Aorta (tissue), 5 donors: ENCODE data around the gene KIF4B. TPM values are rescaled to one million over a fixed set of nuclear protein-coding genes. Genes with fewer than 3 reads are reported as not detected.
"Not testable (repeated sequence)": the region's sequence is repeated elsewhere in the genome, so short reads cannot be mapped to it uniquely, and the experiment has no call there.

Source experiments
- ATAC-seq: fragments of 200-7000 bp; cut with Tn5 transposase; one replicate; pipeline ENCODE4 v1.9.1; 2022; ENCODE audit warnings: moderate library complexity; ENCODE audit not compliant: low FRiP score
- DNase-seq, 2 donors: peaks; one replicate each; pipeline ENCODE4 v3.0.0-alpha.2; 2020
- H3K27ac ChIP-seq, 2 donors: one replicate each; pipeline ENCODE4 v1.5.1; 2013; ENCODE audit warnings: low read length in 2 of 2, mild to moderate bottlenecking in 2 of 2, moderate library complexity in 2 of 2, control low read depth in 1 of 2, inconsistent platforms in 1 of 2, low read depth in 1 of 2
- H3K27me3 ChIP-seq, 2 donors: one replicate each; pipeline ENCODE4 v1.6.1; 2013; ENCODE audit warnings: control low read depth in 1 of 2, low read length in 1 of 2, mild to moderate bottlenecking in 1 of 2, moderate library complexity in 1 of 2; ENCODE audit not compliant: insufficient read depth in 2 of 2, control insufficient read depth in 1 of 2
- H3K36me3 ChIP-seq, 2 donors: one replicate each; pipeline ENCODE4 v1.6.1; 2013; ENCODE audit warnings: control low read depth in 1 of 2, low read length in 1 of 2, mild to moderate bottlenecking in 1 of 2; ENCODE audit not compliant: insufficient read depth in 2 of 2, control insufficient read depth in 1 of 2
- H3K4me1 ChIP-seq, 2 donors: one replicate each; pipeline ENCODE4 v1.6.1; 2013; ENCODE audit warnings: low read length in 2 of 2, control low read depth in 1 of 2, mild to moderate bottlenecking in 1 of 2, moderate library complexity in 1 of 2; ENCODE audit not compliant: insufficient read depth in 2 of 2, control insufficient read depth in 1 of 2
- H3K4me3 ChIP-seq, 2 donors: one replicate each; pipeline ENCODE4 v1.5.1; 2013; ENCODE audit warnings: low read length in 2 of 2, control low read depth in 1 of 2, mild to moderate bottlenecking in 1 of 2
- H3K9me3 ChIP-seq: one replicate; pipeline ENCODE4 v1.6.1; 2013; ENCODE audit warnings: mild to moderate bottlenecking, low read length; ENCODE audit not compliant: control insufficient read depth
- WGBS, 2 donors: extraction: QIAGEN DNeasy Blood & Tissue Kit; methylation state at CpG; one replicate each; pipeline ENCODE4 v1.1.7; 2013; 5-methylcytosine and 5-hydroxymethylcytosine counted together
- intact Hi-C, 2 donors: fragments of 100-400 bp; cut with DNase I; formaldehyde crosslinking; loops; one replicate each; pipeline versions ENCODE4 v1.14.2 to v1.15.0; 2022
- polyA plus RNA-seq, 2 donors: library from polyadenylated mRNA; stranded (reverse); fragments of 200-250 nt; gene quantifications; one replicate each; pipeline ENCODE4 v1.2.3, GENCODE V29; 2013
- total RNA-seq, 2 donors: library from RNA; stranded (reverse); fragmentation: NEBNext Ultra II Directional; extraction: Animal tissue kit (Norgen Biotek cat#: 25700); gene quantifications; one replicate each; pipeline ENCODE4 v1.2.1, GENCODE V29; 2021
- donor health status: healthy with polysubstance abuse.
- donor health status: Bipolar disorder and iron deficiency.
- donor health status: DM: no; HTN: no; CAD: no.
- donor health status: DM: no; HTN: no; CAD: no.
- donor health status: DM: yes; HTN: yes; CAD: no.

The KIF4B gene
- total and polyA plus RNA-seq, 4 donors: 0.06 to 0.09 TPM; not detected in 2

GRCh38 chr5:155035087-155035486 is 21.5 kb downstream of the KIF4B start:
- H3K36me3 ChIP-seq, H3K4me3 ChIP-seq, intact Hi-C loops, ATAC-seq, DNase-seq, H3K9me3 ChIP-seq, H3K4me1 ChIP-seq, H3K27ac ChIP-seq, H3K27me3 ChIP-seq: not testable (repeated sequence)
- 43 to 50% methylated on average over 2 of the region's 2 CpGs for WGBS, 2 donors

- no peak for ATAC-seq
Observed at GRCh38 chr5:155040984-155041653, 27.6 kb downstream of the KIF4B start.

GRCh38 chr5:155044591-155044990 is 31.0 kb downstream of the KIF4B start:
- intact Hi-C loops: no loop called here
- Histone ChIP-seq H3K9me3 (peaks cover 3% of the 10 kb centered on the region), H3K27me3 (no peaks in the 10 kb centered on the region), H3K27ac (no peak overlapping the region), H3K36me3 (no peaks in the 10 kb centered on the region), H3K4me1 (no peaks in the 10 kb centered on the region), H3K4me3 (no peak overlapping the region)
- DNase-seq (no peak), ATAC-seq (no peak)

More at GRCh38 chr5:155040984-155041653, 27.6 kb downstream of the KIF4B start:
- 84 to 87% methylated on average over 3 of the region's 3 CpGs for WGBS, 2 donors
- Histone ChIP-seq H3K9me3 (no peaks in the 10 kb centered on the region), H3K4me1 (no peaks in the 10 kb centered on the region), H3K27me3 (no peaks in the 10 kb centered on the region), H3K27ac (no peak overlapping the region), H3K4me3 (no peak overlapping the region), H3K36me3 (no peaks in the 10 kb centered on the region)
- intact Hi-C loops: no loop called here
- no peak for DNase-seq

GRCh38 chr5:155046591-155046990 is 33.0 kb downstream of the KIF4B start:
- no peaks in the 10 kb centered on the region for H3K27me3 ChIP-seq
- 80 to 85% methylated on average over 2 of the region's 2 CpGs for WGBS, 2 donors
- ATAC-seq: no peak
- no peak overlapping the region for H3K27ac ChIP-seq
- H3K4me1 ChIP-seq: no peaks in the 10 kb centered on the region
- DNase-seq: no peak
- H3K4me3 ChIP-seq: no peak overlapping the region
- H3K36me3 ChIP-seq: no peaks in the 10 kb centered on the region
- intact Hi-C loops: no loop called here
- peaks cover 3% of the 10 kb centered on the region for H3K9me3 ChIP-seq

- intact Hi-C loops: no loop called here
- DNase-seq: no peak
- Histone ChIP-seq H3K27ac (no peak overlapping the region), H3K27me3 (no peaks in the 10 kb centered on the region), H3K9me3 (peaks cover 4% of the 10 kb centered on the region), H3K36me3 (no peaks in the 10 kb centered on the region), H3K4me3 (no peak overlapping the region), H3K4me1 (no peaks in the 10 kb centered on the region)
- no peak for ATAC-seq
- 74 to 81% methylated on average over 8 of the region's 8 CpGs for WGBS, 2 donors
Observed at GRCh38 chr5:155047818-155048217, 34.3 kb downstream of the KIF4B start.

- Histone ChIP-seq H3K4me1 (no peaks in the 10 kb centered on the region), H3K4me3 (no peak overlapping the region), H3K27ac (no peak overlapping the region), H3K9me3 (peaks cover 4% of the 10 kb centered on the region), H3K27me3 (no peaks in the 10 kb centered on the region), H3K36me3 (no peaks in the 10 kb centered on the region)
- no peak for ATAC-seq
- no peak for DNase-seq
- intact Hi-C loops: no loop called here
- 4 to 25% methylated on average over 1 of the region's 1 CpG for WGBS, 2 donors
Observed at GRCh38 chr5:155049569-155050383, 36.2 kb downstream of the KIF4B start.

GRCh38 chr5:155050384-155051019 is 36.9 kb downstream of the KIF4B start:
- ATAC-seq (no peak), DNase-seq (no peak)
- Histone ChIP-seq H3K4me1 (no peaks in the 10 kb centered on the region), H3K27me3 (no peaks in the 10 kb centered on the region), H3K4me3 (no peak overlapping the region), H3K36me3 (no peaks in the 10 kb centered on the region), H3K9me3 (peaks cover 4% of the 10 kb centered on the region), H3K27ac (no peak overlapping the region)
- intact Hi-C loops: no loop called here
- WGBS, 2 donors: 59 to 64% methylated on average over 5 of the region's 5 CpGs

GRCh38 chr5:155052532-155052931 is 39.0 kb downstream of the KIF4B start:
- DNase-seq: no peak
- intact Hi-C loops: no loop called here
- Histone ChIP-seq H3K9me3 (peaks cover 1% of the 10 kb centered on the region), H3K36me3 (no peaks in the 10 kb centered on the region), H3K4me1 (no peaks in the 10 kb centered on the region), H3K4me3 (no peak overlapping the region), H3K27me3 (no peaks in the 10 kb centered on the region), H3K27ac (no peak overlapping the region)
- no peak for ATAC-seq
- WGBS, 2 donors: 80 to 83% methylated on average over 4 of the region's 4 CpGs
